ENCODE measurements around the gene ABCG1.

- TF ChIP-seq CTCF (conservative IDR thresholded peaks at IDR 0.05; ENCODE audit: low read depth in 2 of 2) (no peak), EZH2phosphoT487 (IDR thresholded peaks at IDR 0.05; ENCODE audit: unreplicated experiment) (no peak), POLR2AphosphoS5 (IDR thresholded peaks at IDR 0.05; ENCODE audit: low read depth) (no peak), CREB1 (CRISPR knock-in tag; IDR thresholded peaks at IDR 0.05; ENCODE audit: low read depth) (no peak), REST (IDR thresholded peaks at IDR 0.05; ENCODE audit: unreplicated experiment) (no peak)
Measured at GRCh38 chr21:42169758-42170157, 49.2 kb upstream of the ABCG1 start.

All from GM23338 (cell line).